Colonic mucosa (tissue), 4 donors: ENCODE measurements around the gene CDKN2A. TPM values are rescaled to one million over a fixed set of nuclear protein-coding genes. Genes with fewer than 3 reads are reported as not detected.
A peak's percentile ranks its signal among the peaks of the same experiment; 100 is the strongest.

ENCODE experiments used
- DNase-seq: peaks from one replicate; pipeline ENCODE4 v3.0.0-alpha.2; 2020
- H3K27ac ChIP-seq: fragments of 200-600 bp; one replicate; pipeline ENCODE4 v1.8.0; 2021
- H3K27me3 ChIP-seq: fragments of 200-600 bp; one replicate; pipeline ENCODE4 v1.8.0; 2021
- H3K36me3 ChIP-seq: fragments of 200-600 bp; one replicate; pipeline ENCODE4 v1.8.0; 2021
- H3K4me1 ChIP-seq: fragments of 200-600 bp; one replicate; pipeline ENCODE4 v1.8.0; 2021; ENCODE audit warnings: mild to moderate bottlenecking
- H3K4me3 ChIP-seq: fragments of 200-600 bp; one replicate; pipeline ENCODE4 v1.8.0; 2021
- H3K9ac ChIP-seq, 2 donors: one replicate each; pipeline ENCODE4 v1.7.0; 2013; ENCODE audit warnings: control low read depth in 2 of 2, low read depth in 2 of 2, low read length in 2 of 2
- H3K9me3 ChIP-seq: fragments of 200-600 bp; one replicate; pipeline ENCODE4 v1.8.0; 2021
- CTCF ChIP-seq: fragments of 200-600 bp; IDR thresholded peaks from one replicate; pipeline ENCODE4 v1.8.0; 2022; ENCODE audit warnings: antibody characterized with exemption, mild to moderate bottlenecking
- intact Hi-C: fragments of 100-400 bp; cut with DNase I; formaldehyde crosslinking; loops from one replicate; pipeline ENCODE4 v1.14.1; 2022
- total RNA-seq, 2 donors: library from RNA; stranded (reverse); fragmentation: NEBNext Ultra II Directional in 1 of 2; extraction: Animal tissue kit (Norgen Biotek cat#: 25700) in 1 of 2; gene quantifications; one replicate each; pipeline ENCODE4 v1.2.1, GENCODE V29; 2021
- donor health status: healthy.
- donor health status: DM: no; HTN: no; CAD: no.
- donor health status: DM: no; HTN: no; CAD: no.

CDKN2A gene
- total RNA-seq, 2 donors from 2014 or later = 1.3 to 2.9 TPM

- intact Hi-C loops = no loop called here
- no peaks in the 10 kb centered on the region for H3K36me3 ChIP-seq
- no peak for DNase-seq
- TF ChIP-seq CTCF = no peak
- no peak overlapping the region for H3K9ac ChIP-seq
- H3K4me1 ChIP-seq = no peaks in the 10 kb centered on the region
- H3K9me3 ChIP-seq = no peaks in the 10 kb centered on the region
- peaks cover 24% of the 10 kb centered on the region for H3K27me3 ChIP-seq
- no peak overlapping the region for H3K27ac ChIP-seq
- no peak overlapping the region for H3K4me3 ChIP-seq
These were observed 11.8 kb downstream of the CDKN2A start for GRCh38 chr9:21982391-21982790.

- intact Hi-C loops = no loop called here
- no peak for DNase-seq
- Histone ChIP-seq H3K27ac (no peak overlapping the region), H3K4me1 (peaks cover 5% of the 10 kb centered on the region), H3K9ac (no peak overlapping the region), H3K4me3 (no peak overlapping the region), H3K27me3 (peaks cover 82% of the 10 kb centered on the region), H3K9me3 (no peaks in the 10 kb centered on the region), H3K36me3 (no peaks in the 10 kb centered on the region)
- TF ChIP-seq CTCF = no peak
These were observed 17.8 kb downstream of the CDKN2A start for GRCh38 chr9:21976334-21976875.

GRCh38 chr9:21974722-21975409 is 19.3 kb downstream of the CDKN2A start:
- no peak overlapping the region for H3K9ac ChIP-seq
- H3K4me1 ChIP-seq = peaks cover 5% of the 10 kb centered on the region
- intact Hi-C loops = no loop called here
- DNase-seq = no peak
- no peaks in the 10 kb centered on the region for H3K36me3 ChIP-seq
- no peaks in the 10 kb centered on the region for H3K9me3 ChIP-seq
- peaks cover 89% of the 10 kb centered on the region for H3K27me3 ChIP-seq
- H3K27ac ChIP-seq = no peak overlapping the region
- peak overlapping the region; percentile 23 for H3K4me3 ChIP-seq
- TF ChIP-seq CTCF = no peak

- no peaks in the 10 kb centered on the region for H3K36me3 ChIP-seq
- H3K4me3 ChIP-seq = no peak overlapping the region
- no peaks in the 10 kb centered on the region for H3K9me3 ChIP-seq
- peaks cover 89% of the 10 kb centered on the region for H3K27me3 ChIP-seq
- intact Hi-C loops = no loop called here
- peaks cover 5% of the 10 kb centered on the region for H3K4me1 ChIP-seq
- no peak for TF ChIP-seq CTCF
- no peak overlapping the region for H3K9ac ChIP-seq
- no peak overlapping the region for H3K27ac ChIP-seq
- no peak for DNase-seq
These were observed 19.9 kb downstream of the CDKN2A start for GRCh38 chr9:21974343-21974721.

- no peak overlapping the region for H3K9ac ChIP-seq
- no peak for DNase-seq
- intact Hi-C loops = no loop called here
- peaks cover 98% of the 10 kb centered on the region for H3K27me3 ChIP-seq
- peaks cover 5% of the 10 kb centered on the region for H3K4me1 ChIP-seq
- H3K9me3 ChIP-seq = no peaks in the 10 kb centered on the region
- no peak overlapping the region for H3K27ac ChIP-seq
- no peak overlapping the region for H3K4me3 ChIP-seq
- no peak for TF ChIP-seq CTCF
- H3K36me3 ChIP-seq = no peaks in the 10 kb centered on the region
These were observed 21.8 kb downstream of the CDKN2A start for GRCh38 chr9:21972361-21972760.
